HG02610 (cell line): Measurements from ENCODE around the gene IL4R.
"Not testable (repeated sequence)": the region's sequence is repeated elsewhere in the genome, so short reads cannot be mapped to it uniquely, and the experiment has no call there.

ENCODE experiments used
- ATAC-seq: cut with Tn5 transposase; IDR thresholded peaks from one replicate; pipeline ENCODE4 v1.9.1; 2021; ENCODE audit warnings: mild to moderate bottlenecking, moderate library complexity; ENCODE audit not compliant: unreplicated experiment

The IL4R gene

DNA sequence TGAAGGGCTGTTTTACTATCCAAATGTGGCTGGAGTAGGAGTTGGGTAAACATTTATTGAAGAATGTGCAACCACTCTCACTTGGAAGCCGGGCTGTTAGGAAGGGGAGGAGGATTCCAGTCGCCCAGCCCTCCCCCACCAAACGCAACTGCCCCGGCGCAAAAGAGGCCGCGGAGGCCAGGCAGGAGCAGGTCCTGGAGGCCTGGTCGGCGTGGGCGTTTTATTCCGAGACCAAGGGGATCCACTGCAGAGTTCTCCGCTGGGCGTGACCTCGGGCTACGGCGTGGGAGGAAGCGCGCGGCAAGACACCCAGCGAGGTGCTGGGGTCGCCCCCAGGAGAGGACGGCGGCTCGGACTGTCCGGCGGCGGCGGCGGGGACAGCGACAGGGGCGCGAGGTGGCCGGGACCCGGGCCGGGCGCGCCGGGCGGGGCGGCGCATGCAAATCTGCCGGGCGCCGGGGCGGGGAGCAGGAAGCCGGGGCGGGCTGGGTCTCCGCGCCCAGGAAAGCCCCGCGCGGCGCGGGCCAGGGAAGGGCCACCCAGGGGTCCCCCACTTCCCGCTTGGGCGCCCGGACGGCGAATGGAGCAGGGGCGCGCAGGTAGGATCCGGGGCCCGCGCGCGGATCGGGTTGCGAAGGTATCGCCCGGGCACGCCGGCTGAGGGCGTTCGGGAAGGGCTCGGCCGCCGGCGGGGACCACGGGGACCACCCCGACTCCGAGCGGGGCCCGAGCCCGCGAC, at the start of gene IL4R:
Gene IL4R, plus strand, starts transcription at position 553 of the 739 bp plus-strand sequence. CDS start 26,230 bp downstream, outside the sequence.
- ATAC-seq, result peak; percentile 48

DNA sequence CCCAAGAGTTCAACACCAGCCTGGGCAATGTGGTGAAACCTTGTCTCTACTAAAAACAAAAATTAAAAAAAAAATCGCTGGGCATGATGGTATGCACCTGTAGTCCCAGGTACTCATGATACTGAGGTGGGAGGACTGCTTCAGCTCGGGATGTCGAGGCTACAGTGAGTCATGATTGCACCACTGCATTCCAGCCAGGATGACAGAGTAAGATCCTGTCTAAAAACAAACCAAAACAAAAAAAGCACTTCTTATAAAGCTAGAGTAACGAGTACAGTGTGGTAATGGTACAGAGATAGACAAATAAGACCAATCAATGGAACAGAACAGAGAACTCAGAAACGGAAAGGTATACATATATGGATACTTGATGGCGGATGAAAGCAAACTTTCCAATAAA, 49.6 kb upstream of the IL4R start:
- no peak for ATAC-seq

DNA sequence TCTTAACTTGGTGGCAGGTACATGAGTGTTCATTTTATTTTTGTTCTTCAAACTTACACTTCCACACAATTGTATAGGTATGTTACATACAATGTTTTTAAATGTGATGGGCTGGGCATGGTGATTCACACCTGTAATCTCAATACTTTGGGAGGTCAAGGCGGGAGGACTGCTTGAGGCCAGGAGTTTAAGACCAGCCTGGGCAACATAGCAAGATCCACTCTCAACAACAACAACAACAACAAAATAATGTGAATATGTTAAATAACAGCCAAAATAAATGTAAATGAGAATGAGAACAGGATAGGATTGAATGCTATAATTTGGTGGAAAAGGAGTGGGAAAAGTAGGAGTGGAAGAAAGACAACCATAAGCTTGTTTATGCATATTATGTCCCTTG, 47.8 kb upstream of the IL4R start:
- ATAC-seq, result no peak

DNA sequence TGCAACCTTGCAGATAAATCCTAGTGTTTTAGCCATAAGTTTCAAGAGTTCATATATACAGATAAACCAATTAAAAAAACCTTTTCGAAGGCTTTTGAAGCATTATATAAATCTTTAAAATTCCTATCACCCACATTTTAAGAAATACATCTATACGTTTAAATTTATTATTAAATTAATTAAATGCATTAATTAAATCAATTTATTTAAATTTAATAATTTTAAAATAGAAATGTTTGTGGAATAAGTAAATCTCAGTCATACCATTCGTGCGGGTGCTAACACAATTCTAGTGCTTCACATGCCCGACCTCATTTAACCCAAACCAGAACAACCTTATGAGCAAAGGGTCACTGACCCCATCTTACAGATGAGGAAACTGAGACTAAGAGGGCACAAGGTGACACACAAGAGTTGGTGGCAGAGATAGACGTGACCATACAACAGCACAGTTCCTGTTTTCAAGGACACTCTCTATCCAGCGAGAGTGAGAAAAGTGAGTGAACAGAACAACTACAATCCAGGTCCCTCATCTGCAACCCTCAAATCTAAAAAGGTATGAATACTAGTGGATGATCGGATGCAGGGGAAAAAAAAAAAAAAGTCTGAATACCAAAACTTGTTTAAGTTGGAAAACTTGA, 46.6 kb upstream of the IL4R start:
- no peak for ATAC-seq

DNA sequence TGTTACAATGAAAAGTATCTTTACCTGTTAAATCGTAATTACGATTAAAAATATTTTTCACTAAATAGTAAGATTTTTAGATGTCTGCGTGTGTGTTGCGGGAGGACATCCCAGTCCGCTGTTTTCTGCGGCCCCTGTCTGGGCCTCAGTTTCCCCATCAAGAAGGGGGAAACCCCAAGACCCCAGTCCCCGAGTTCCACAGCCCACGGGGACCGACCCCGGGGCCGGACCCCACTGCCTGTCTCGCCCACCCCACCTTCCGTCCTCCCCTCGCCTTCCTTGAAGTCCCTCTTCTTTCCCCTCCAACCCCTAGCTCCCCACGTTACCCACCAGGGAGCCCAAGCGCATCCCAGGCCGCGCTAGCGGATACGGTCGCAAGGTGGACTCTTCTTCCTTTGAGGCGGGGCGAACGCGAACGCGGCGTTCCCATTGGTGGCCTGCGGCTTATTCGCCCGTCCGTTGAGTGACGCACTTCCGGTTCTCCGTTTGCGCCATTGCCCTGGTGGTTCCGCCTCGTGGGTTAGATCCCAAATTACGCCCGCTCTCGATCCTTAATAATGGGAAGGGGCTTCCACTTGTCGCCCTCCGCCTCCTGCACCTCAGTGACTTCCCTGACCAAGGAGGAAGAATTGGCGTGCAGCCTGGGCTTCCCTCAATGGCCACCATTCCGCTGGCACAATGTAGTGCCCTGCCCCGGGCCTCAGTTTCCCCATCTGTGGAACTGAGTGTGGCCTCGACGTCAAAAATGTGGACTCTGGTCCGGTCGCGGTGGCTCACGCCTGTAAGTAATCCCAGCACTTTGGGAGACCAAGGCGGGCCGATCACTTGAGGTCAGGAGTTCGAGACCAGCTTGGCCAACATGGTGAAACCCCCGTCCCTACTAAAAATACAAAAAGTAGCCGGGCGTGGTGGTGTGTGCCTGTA, 45.1 kb upstream of the IL4R start, which contains the start of gene NSMCE1:
Gene NSMCE1, minus strand, starts transcription at position 397 of the 924 bp plus-strand sequence. CDS start 11,202 bp downstream, outside the sequence.
- peak; percentile 89 for ATAC-seq

DNA sequence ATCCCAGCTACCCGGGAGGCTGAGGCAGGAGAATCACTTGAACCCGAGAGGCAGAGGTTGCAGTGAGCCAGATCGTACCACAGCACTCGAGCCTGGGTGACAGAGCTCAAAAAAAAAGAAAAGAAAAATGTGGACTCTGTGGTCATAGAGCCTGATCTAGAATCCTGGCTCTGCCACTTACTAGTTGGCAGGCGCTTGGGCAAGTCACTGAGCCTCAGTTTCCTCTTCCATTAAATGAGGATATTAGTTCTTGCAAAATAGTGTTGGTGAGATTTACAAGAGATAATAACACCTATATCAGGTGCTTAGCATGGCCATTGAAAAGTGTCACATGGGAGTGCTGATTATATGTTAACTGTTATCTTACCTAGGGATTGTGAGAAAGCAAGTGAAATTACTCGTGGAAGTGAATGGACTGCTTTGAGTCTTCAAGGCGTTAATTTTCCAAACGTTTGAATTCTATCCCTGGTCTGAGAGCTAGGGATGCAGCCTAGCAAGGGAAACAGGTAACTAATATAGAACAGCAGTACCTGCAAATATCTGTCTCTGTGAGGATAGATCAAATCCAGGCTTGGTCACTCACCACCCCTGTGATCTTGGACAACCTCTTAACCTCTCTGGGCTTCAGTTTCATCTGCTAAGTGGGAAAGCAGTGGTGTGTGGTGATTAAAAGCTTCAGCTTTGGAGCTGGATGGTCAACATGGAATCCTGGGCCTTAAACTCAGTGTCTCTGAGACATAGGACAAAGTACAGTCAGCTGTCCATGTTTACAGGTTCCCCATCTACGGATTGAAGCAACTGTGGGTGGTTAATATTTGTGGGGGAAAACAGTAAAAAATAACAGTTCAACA, 44.2 kb upstream of the IL4R start:
- ATAC-seq, result no peak

DNA sequence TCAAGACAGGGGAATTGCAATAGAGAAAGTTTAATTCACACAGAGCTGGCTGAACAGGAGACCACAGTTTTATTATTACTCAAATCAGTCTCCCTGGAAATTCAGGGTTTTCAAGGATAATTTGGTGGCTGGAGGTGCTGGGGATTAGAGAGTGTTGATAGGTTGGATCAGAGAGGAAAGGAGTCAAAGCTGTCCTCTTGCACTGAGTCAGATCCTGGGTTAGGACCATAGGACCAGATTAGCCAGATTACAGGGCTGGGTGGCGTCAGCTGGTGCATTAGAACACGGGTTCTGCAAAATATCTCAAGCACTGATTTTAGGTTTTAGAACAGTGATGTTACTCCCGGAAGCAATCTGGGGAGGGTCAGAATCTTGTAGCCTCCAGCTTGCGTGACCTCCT, 43.4 kb upstream of the IL4R start:
- ATAC-seq, result no peak

DNA sequence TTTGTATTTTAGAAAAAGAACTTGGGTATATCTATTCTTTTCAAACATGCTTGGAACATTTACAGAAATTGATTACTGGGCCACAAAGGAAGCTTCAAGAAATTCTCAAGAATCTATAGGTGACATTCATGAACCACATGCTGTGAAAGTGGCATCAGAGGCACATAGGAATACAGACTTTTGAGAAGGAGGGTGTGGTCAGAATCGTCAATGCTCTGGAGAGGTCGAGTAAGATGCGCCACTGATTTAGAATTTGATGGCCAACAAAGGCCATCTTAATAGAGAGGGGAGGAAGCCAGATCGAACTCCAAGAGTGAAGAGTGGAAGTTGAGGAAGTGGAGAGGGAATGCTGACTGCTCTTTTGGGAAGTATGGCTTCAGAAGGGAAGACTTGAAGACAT, 41.7 kb upstream of the IL4R start:
- no peak for ATAC-seq

DNA sequence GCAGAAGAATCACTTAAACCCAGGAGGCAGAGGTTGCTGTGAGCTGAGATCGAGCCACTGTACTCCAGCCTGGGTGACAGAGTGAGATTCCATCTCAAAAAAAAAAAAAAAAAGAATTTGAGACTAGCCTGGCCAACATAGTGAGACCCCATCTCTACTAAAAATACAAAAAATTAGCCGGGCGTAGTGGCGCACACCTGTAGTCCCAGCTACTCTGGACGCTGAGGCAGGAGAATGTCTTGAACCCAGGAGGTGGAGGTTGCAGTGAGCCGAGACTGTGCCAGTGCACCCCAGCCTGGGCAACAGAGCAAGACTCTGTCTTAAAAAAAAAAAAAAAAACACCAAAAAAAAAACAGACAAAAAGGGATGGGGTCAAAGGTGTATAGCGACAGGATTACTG, 41.1 kb upstream of the IL4R start:
- ATAC-seq, result not testable (repeated sequence)

DNA sequence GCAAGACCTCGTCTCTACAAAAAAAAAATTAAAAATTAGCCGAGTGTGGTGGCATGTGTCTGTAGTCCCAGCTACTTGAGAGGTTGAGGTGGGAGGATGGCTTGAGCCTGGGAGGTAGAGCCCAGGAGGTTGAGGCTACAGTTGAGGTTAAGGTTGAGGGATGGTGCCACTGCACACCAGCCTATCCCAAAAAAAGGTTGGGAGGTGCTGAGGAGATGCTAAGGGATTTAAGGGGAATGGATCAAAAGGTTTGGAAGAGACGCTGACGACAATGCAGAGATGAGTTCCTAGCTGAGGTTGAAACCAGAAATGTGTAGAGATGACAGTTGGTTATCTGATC, 40.5 kb upstream of the IL4R start:
- ATAC-seq, result no peak

DNA sequence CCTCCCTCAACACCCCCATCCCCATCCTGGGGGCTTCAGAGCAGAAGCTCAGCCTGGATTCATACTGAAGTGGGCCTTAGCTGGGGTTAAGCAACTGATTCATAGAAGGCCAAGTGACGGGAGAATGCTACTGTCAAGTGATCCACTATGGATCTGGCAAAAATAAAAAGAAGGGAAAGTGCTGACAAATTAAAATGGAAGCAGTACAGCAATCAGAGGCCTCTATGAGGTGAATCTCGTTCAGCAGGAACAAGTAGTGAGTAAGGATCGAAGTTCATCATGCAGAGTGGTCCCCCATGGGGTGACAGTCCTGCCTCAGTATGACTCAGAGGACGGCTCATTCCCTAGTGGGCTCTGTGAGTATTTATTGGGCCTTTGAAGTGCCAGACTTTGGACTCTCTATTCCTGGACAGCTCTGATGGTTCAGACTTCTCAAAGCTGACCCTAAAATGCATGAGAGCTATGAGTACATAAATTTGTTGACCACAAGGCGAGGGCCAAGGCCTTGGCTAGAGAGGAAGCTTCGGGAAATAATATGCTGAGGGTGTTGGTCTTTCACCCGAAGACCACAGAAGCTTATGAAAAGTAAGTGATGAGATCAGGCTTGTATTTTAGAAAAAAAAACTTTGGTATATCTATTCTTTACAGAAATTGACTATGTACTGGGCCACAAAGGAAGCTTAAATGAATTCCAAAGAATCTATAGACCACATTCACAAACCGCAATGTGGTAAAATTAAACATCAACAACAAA, 39.9 kb upstream of the IL4R start:
- peak; percentile 66 for ATAC-seq

DNA sequence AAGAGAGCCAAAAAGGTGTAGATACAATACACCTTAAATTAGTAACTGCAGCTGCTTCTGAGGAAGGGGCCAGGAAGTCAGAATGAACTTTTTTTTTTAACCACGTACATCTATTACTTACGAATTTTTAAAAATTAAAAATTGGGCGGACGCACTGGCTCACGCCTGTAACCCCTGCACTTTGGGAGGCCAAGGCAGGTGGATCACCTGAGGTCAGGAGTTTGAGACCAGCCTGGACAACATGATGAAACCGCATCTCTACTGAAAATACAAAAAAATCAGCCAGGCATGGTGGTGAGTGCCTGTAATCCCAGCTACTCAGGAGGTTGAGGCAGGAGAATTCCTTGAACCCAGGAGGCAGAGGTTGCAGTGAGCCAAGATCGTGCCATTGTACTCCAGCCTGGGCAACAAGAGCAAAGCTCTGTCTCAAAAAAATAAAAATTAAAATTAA, 39.3 kb upstream of the IL4R start:
- ATAC-seq, result not testable (repeated sequence)

DNA sequence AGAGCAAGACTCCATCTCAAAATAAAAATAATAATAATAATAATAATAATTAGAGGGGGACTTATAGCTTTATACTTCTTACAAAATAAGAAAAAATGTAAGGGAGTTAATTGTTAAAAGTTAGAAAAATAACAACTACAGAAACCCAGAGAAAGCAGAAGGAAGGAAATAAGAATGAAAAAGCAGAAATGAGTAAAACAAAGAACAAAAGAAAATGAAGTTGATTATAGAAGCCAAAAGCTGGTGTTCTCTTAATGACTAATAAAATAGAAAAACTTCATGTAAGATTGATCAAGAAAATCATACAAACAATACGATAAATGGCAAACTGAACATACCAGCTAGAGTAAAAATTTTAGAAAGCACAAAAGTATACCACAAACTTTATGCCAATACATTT, 38.4 kb upstream of the IL4R start:
- no peak for ATAC-seq

DNA sequence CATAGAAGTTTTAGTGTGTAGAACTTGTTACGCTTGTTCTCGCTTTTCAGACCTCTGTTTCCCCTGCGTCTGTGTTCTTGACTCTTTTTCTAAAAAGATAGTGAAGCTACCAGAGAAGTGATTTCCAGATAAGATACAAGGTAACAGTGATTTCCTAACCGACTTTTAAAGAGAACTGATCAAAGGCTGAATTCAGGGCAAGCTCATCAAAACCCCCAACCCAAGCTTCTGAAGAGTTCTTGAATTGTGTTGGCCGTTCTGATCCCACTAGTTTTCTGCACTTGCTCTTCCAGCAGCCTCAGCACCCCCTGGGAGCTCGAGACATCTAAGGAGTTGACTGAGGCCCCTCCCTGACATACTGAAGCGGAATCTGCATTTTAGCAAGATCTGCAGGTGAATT, 32.5 kb upstream of the IL4R start:
- ATAC-seq, result no peak

DNA sequence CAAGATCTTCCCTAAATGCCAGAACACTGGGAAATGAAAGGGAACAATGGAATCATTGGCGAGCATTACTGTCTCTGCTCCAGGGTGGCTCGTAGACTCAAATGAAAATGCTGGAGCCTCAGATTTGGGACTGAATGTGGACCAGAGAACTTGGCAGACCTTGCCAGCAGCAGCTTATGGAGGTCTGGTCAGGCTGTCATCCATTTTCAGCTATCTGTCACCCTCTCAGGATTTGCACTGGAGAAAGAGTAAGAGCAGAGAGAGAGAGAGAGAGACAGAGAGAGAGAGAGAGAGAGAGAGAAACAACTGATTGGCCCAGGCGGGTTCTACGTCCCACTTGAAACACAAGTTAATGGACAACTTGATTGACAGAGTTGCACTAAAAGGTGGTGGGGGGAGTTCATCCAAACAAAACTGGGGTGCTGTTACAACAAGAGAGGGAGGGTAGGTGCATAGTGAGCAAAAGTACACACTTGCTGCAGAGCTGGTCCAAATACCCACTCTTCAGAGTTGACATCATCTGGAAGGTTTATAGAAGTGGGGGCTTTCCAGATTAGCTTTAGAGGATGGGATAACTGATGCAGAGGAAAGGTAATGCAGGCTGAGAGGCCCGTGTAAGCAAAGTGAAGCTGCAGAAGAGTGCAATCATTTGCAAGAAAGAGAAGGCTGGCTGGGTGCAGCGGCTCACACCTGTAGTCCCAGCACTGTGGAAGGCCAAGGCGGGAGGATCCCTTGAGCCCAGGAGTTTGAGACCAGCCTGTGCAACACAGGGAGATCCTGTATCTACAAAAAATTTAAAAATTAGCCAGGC, 28.7 kb upstream of the IL4R start:
- ATAC-seq, result peak; percentile 39

DNA sequence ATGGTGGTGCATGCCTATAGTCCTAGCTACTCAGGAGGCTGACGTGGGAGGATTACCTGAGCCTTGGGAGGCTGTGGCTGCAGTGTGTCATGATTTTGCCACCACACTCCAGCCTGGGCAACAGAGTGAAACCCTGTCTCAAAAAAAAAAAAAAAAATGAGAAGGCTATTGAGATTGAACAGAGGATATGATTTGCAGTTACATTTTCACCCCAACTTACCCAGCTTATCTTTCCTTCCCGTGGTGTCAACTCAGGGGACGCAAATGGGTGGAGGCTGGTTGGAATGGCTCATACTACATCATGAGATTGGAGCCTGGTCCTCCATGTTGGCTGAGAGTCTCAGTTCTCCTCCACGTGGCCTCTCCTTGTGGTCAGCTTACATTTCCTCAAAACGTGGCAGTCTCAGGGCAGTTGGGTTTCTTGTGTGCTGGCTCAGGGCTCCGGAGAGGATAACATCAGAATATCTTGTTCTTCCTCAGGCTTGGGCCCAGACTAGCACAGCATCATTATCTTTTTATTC, 28.0 kb upstream of the IL4R start:
- peak; percentile 16 for ATAC-seq

DNA sequence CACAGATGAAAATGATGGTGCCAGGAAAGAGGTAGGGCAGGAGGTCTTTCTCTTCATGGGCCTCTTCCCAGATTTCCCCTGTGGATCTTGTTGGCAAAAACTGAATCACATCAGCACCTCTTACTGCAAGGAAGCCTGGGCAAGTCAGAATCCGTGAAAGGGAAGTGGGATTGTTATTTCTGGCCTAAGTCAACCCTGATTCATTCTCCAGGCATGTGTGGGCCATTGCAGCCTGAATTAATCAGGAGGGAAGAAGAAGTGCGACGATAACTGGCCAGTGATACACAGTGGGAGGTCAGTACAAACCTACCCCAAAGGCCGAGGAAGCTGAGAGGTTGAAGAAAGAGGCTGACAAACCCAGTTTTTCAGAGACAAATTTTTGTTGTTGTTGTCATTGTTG, 27.3 kb upstream of the IL4R start:
- ATAC-seq, result no peak

DNA sequence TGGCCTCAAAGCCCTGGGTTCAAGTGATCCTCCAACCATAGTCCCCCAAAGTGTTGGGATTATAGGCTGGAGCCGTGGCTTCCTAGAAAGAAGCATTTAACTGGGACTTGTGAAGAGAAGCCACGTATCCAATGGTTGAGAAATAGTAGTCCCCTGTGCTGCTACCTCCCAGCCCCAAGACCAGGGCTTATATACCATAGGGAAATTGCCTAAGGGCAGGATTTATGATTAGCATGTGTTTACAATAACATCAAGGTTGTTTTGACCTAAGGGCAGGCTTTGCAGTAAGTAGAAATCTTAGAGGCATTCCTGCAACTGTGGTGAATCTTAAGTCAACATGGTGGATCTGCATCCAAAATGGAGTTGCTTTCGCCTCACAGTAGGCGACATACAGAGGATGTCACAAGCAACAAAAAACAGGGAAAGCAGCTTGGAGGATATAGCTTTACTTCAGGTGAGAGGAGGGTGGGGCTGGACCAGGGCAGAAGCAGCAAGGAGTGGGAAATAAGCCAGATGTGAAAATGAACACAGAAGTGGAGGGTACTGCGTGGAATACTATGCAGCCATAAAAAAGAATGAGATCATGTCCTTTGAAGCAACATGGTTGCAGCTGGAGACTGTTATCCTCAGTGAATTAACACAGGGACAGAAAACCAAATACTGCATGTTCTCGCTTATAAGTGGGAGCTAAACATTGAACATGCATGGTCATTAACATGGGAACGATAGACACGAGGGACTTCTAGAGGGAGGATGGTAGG, 26.5 kb upstream of the IL4R start:
- no peak for ATAC-seq
